Subcutaneous adipose tissue (tissue), 4 donors: ENCODE measurements around the gene SGMS1. TPM values are rescaled to one million over a fixed set of nuclear protein-coding genes. Genes with fewer than 3 reads are reported as not detected.

Source experiments
- CTCF ChIP-seq: fragments of 450-650 bp; IDR thresholded peaks from one replicate; pipeline ENCODE4 v1.5.1; 2016; ENCODE audit warnings: low read depth, mild to moderate bottlenecking, control low read depth, antibody characterized with exemption, moderate library complexity
- total RNA-seq, 4 donors: library from RNA; depleted of rRNA; stranded (reverse); fragments of >200 nt; gene quantifications; one replicate each; pipeline ENCODE4 v1.1.0, GENCODE V29; 2016

SGMS1 gene
- total RNA-seq, 4 donors from 2014 or later: 63.9 to 117 (median 87.4) TPM

GRCh38 chr10:50520115-50520514 is 103.6 kb downstream of the SGMS1 start:
- TF ChIP-seq CTCF: no peak

GRCh38 chr10:50517626-50518025 is 106.1 kb downstream of the SGMS1 start:
- no peak for TF ChIP-seq CTCF

GRCh38 chr10:50516171-50516570 is 107.6 kb downstream of the SGMS1 start:
- no peak for TF ChIP-seq CTCF

- no peak for TF ChIP-seq CTCF
These were observed 108.3 kb downstream of the SGMS1 start for GRCh38 chr10:50515420-50515819.

GRCh38 chr10:50514995-50515394 is 108.8 kb downstream of the SGMS1 start:
- no peak for TF ChIP-seq CTCF

GRCh38 chr10:50513956-50514355 is 109.8 kb downstream of the SGMS1 start:
- TF ChIP-seq CTCF: no peak

GRCh38 chr10:50512743-50513416 is 110.9 kb downstream of the SGMS1 start:
- no peak for TF ChIP-seq CTCF
